Measurements from ENCODE around the gene CASKIN2.
"Not testable (repeated sequence)": the region's sequence is repeated elsewhere in the genome, so short reads cannot be mapped to it uniquely, and the experiment has no call there.

CASKIN2 gene

GRCh38 chr17:75465039-75465438, 50.3 kb downstream of the CASKIN2 start:
- no peak for DNase-seq

- no peak for DNase-seq
Observed at GRCh38 chr17:75463603-75464002, 51.7 kb downstream of the CASKIN2 start.

GRCh38 chr17:75460295-75460694, 55.0 kb downstream of the CASKIN2 start:
- DNase-seq: no peak

- no peak for DNase-seq
Observed at GRCh38 chr17:75459590-75460267, 55.6 kb downstream of the CASKIN2 start.

- DNase-seq: no peak
Observed at GRCh38 chr17:75459246-75459589, 56.1 kb downstream of the CASKIN2 start.

- no peak for DNase-seq
Observed at GRCh38 chr17:75457047-75457654, 58.2 kb downstream of the CASKIN2 start.

- peak; percentile 86 for DNase-seq
Observed at GRCh38 chr17:75456417-75457046, 58.8 kb downstream of the CASKIN2 start, which contains the start of gene TMEM94. Gene TMEM94, plus strand, starts transcription at chr17:75456635. Its CDS starts 15,271 bp downstream, at chr17:75471906.

GRCh38 chr17:75456039-75456416, 59.3 kb downstream of the CASKIN2 start:
- DNase-seq: no peak

- DNase-seq: not testable (repeated sequence)
Observed at GRCh38 chr17:75454672-75455071, 60.7 kb downstream of the CASKIN2 start.

- DNase-seq: no peak
Observed at GRCh38 chr17:75454193-75454592, 61.1 kb downstream of the CASKIN2 start.

- no peak for DNase-seq
Observed at GRCh38 chr17:75450270-75450669, 65.1 kb downstream of the CASKIN2 start.

Data from NK-92 treated with Interleukin-12 subunit alpha and Interleukin-12 subunit beta, amount 100 ng/mL, for 24 hours (cell line).